ENCODE results near the gene FAM120B.

Gene FAM120B

GRCh38 chr6:170289180-170289931 lies 17.2 kb upstream of the FAM120B start:
- no peak for TF ChIP-seq CTCF (IDR thresholded peaks at IDR 0.05; ENCODE audit: insufficient read depth, low read length, missing control alignments)
- peak overlapping the region; percentile 66 for H3K4me3 ChIP-seq (ENCODE audit: low read depth, low read length)
- ChIA-PET POLR2A (no interaction called here), CTCF (no interaction called here)
- DNase-seq (ENCODE audit: low read depth, low spot score) = no peak

- POLR2A ChIA-PET = no interaction called here
- no peak for TF ChIP-seq CTCF (IDR thresholded peaks at IDR 0.05; ENCODE audit: insufficient read depth, low read length, missing control alignments)
- H3K4me3 ChIP-seq (ENCODE audit: low read depth, low read length) = peak overlapping the region; percentile 66
- DNase-seq (ENCODE audit: low read depth, low spot score) = no peak
- CTCF ChIA-PET = interaction anchor here (1.3 to 1.4 kb wide), 2 partner anchors 19 to 20 kb away, joined by 3 to 4 read pairs; no protein-coding TSS in a partner anchor
These were observed 16.6 kb upstream of the FAM120B start for GRCh38 chr6:170289951-170290295.

GRCh38 chr6:170290296-170291128 lies 16.0 kb upstream of the FAM120B start, which contains the start of gene DLL1:
TSS of gene DLL1 (minus strand) at chr6:170291078. CDS start at chr6:170290139, 939 bp downstream.
- peak within 1 kb of the TSS; percentile 66 for H3K4me3 ChIP-seq (ENCODE audit: low read depth, low read length)
- no peak for TF ChIP-seq CTCF (IDR thresholded peaks at IDR 0.05; ENCODE audit: insufficient read depth, low read length, missing control alignments)
- POLR2A ChIA-PET = no interaction called here
- no peak for DNase-seq (ENCODE audit: low read depth, low spot score)
- CTCF ChIA-PET = interaction anchor here (0.9 to 1.4 kb wide), 3 partner anchors 18 to 502 kb away, joined by 3 to 4 read pairs (median 4); no protein-coding TSS in a partner anchor

- DNase-seq (ENCODE audit: low read depth, low spot score) = no peak
- ChIA-PET POLR2A (no interaction called here), CTCF (interaction anchor here (0.9 to 1.4 kb wide), 4 partner anchors 17 to 503 kb away, joined by 3 to 4 read pairs (median 4); no protein-coding TSS in a partner anchor)
- H3K4me3 ChIP-seq (ENCODE audit: low read depth, low read length) = peak overlapping the region; percentile 40
- TF ChIP-seq CTCF (IDR thresholded peaks at IDR 0.05; ENCODE audit: insufficient read depth, low read length, missing control alignments) = no peak
These were observed 15.1 kb upstream of the FAM120B start for GRCh38 chr6:170291271-170292110.

- H3K4me3 ChIP-seq (ENCODE audit: low read depth, low read length) = no peak overlapping the region
- DNase-seq (ENCODE audit: low read depth, low spot score) = no peak
- POLR2A ChIA-PET = no interaction called here
- CTCF ChIA-PET = interaction anchor here (0.9 kb wide), 1 partner anchor 225 kb away, joined by 4 read pairs; no protein-coding TSS in a partner anchor
- no peak for TF ChIP-seq CTCF (IDR thresholded peaks at IDR 0.05; ENCODE audit: insufficient read depth, low read length, missing control alignments)
These were observed 14.5 kb upstream of the FAM120B start for GRCh38 chr6:170292111-170292406.
